HepG2 (cell line): ENCODE data around the gene ENTPD6. TPM values are rescaled to one million over a fixed set of nuclear protein-coding genes. Genes with fewer than 3 reads are reported as not detected.
A peak's percentile ranks its signal among the peaks of the same experiment; 100 is the strongest.

Experiments
- CSRNP2 ChIP-seq: sonication (generic); formaldehyde crosslinking; conservative IDR thresholded peaks from 2 replicates; pipeline ENCODE4 v1.8.0; 2022; ENCODE audit warnings: low read depth, missing genetic modification reagents
- KDM3A ChIP-seq: IDR thresholded peaks from 2 replicates; pipeline ENCODE4 v1.6.1; 2018; ENCODE audit warnings: low read depth, missing compliant biosample characterization
- KDM6A ChIP-seq: IDR thresholded peaks from 2 replicates; pipeline ENCODE4 v1.6.1; 2016; ENCODE audit warnings: low read depth
- KLF16 ChIP-seq, 2 experiments: sonication (generic) in 1 of 2; formaldehyde crosslinking in 1 of 2; IDR thresholded peaks; 2 replicates each; pipeline versions ENCODE4 v1.6.1 to v1.8.0; 2016 to 2023; ENCODE audit warnings: missing genetic modification reagents in 2 of 2, missing compliant biosample characterization in 1 of 2
- RCOR2 ChIP-seq: IDR thresholded peaks from 2 replicates; pipeline ENCODE4 v1.6.1; 2016; ENCODE audit warnings: missing biosample characterization, missing genetic modification reagents
- SNAPC2 ChIP-seq: sonication (generic); formaldehyde crosslinking; IDR thresholded peaks from 2 replicates; pipeline ENCODE4 v1.8.1; 2022; ENCODE audit warnings: mild to moderate bottlenecking, missing genetic modification reagents
- TEF ChIP-seq: sonication (generic); formaldehyde crosslinking; IDR thresholded peaks from 2 replicates; pipeline ENCODE4 v1.5.0; 2020; ENCODE audit warnings: missing genetic modification reagents
- THAP11 ChIP-seq: IDR thresholded peaks from 2 replicates; pipeline ENCODE4 v1.6.1; 2016; ENCODE audit warnings: missing biosample characterization, missing genetic modification reagents
- ZFP90 ChIP-seq: sonication (generic); formaldehyde crosslinking; IDR thresholded peaks from 2 replicates; pipeline ENCODE4 v1.8.0; 2022; ENCODE audit warnings: missing genetic modification reagents, mild to moderate bottlenecking, inconsistent platforms, borderline replicate concordance
- ZNF235 ChIP-seq: sonication (generic); formaldehyde crosslinking; IDR thresholded peaks from 2 replicates; pipeline ENCODE4 v1.8.1; 2023; ENCODE audit warnings: mild to moderate bottlenecking, missing genetic modification reagents, borderline replicate concordance
- ZNF292 ChIP-seq: sonication (generic); formaldehyde crosslinking; IDR thresholded peaks from 2 replicates; pipeline ENCODE4 v1.8.1; 2022; ENCODE audit warnings: mild to moderate bottlenecking, low read depth, missing genetic modification reagents, borderline replicate concordance
- ZNF556 ChIP-seq: sonication (generic); formaldehyde crosslinking; IDR thresholded peaks from 2 replicates; pipeline ENCODE4 v1.4.0; 2020; ENCODE audit warnings: mild to moderate bottlenecking, missing genetic modification reagents, borderline replicate concordance
- ZNF564 ChIP-seq: sonication (generic); formaldehyde crosslinking; IDR thresholded peaks from 2 replicates; pipeline ENCODE4 v1.8.1; 2023; ENCODE audit warnings: mild to moderate bottlenecking, missing genetic modification reagents
- ZNF569 ChIP-seq: sonication (generic); formaldehyde crosslinking; IDR thresholded peaks from 2 replicates; pipeline ENCODE4 v1.5.0; 2020; ENCODE audit warnings: mild to moderate bottlenecking, missing genetic modification reagents, moderate library complexity, borderline replicate concordance
- ZNF761 ChIP-seq: sonication (generic); formaldehyde crosslinking; conservative IDR thresholded peaks from 2 replicates; pipeline ENCODE4 v1.4.0; 2020; ENCODE audit warnings: mild to moderate bottlenecking, missing genetic modification reagents
- ZSCAN29 ChIP-seq: sonication (generic); formaldehyde crosslinking; conservative IDR thresholded peaks from 2 replicates; pipeline ENCODE4 v1.4.0; 2020; ENCODE audit warnings: mild to moderate bottlenecking, missing genetic modification reagents
- ZSCAN30 ChIP-seq: sonication (generic); formaldehyde crosslinking; IDR thresholded peaks from 2 replicates; pipeline ENCODE4 v1.5.0; 2020; ENCODE audit warnings: mild to moderate bottlenecking, missing genetic modification reagents
- polyA plus RNA-seq, 8 experiments: library from polyadenylated mRNA; depleted of rRNA in 3 of 8; stranded (reverse) in 7 of 8; unstranded in 1 of 8; fragments of >200 nt; fragmentation: Illumina TruSeq in 4 of 8; extraction: Trizol in 4 of 8; gene quantifications; 2 replicates each; pipeline versions ENCODE4 v1.2.1 to v1.2.3, GENCODE V29; 2011 to 2016; ENCODE audit warnings: low read depth in 4 of 8, missing spikeins in 1 of 8, mixed read lengths in 1 of 8; ENCODE audit not compliant: insufficient read depth in 1 of 8
- total RNA-seq, 5 experiments: library from RNA; depleted of rRNA; stranded (reverse); fragments of >200 nt; fragmentation: Illumina TruSeq; extraction: Trizol; gene quantifications; 2 replicates each; pipeline ENCODE4 v1.2.3, GENCODE V29; 2016; ENCODE audit warnings: low read depth in 1 of 5
- TF ChIP-seq, protein P1 (sequence below): sonication (generic); formaldehyde crosslinking; IDR thresholded peaks from 2 replicates; pipeline ENCODE4 v1.4.0; 2020; ENCODE audit warnings: mild to moderate bottlenecking, missing genetic modification reagents
- TF ChIP-seq, protein P2 (sequence below): sonication (generic); formaldehyde crosslinking; IDR thresholded peaks from 2 replicates; pipeline ENCODE4 v1.4.0; 2020; ENCODE audit warnings: mild to moderate bottlenecking, missing genetic modification reagents, borderline replicate concordance
- TF ChIP-seq, protein P3 (sequence below): sonication (generic); formaldehyde crosslinking; IDR thresholded peaks from 2 replicates; pipeline ENCODE4 v1.5.0; 2020; ENCODE audit warnings: missing genetic modification reagents

Gene ENTPD6
- total and polyA plus RNA-seq, 2 of the 13 experiments (the other 11 are each of a cell fraction or from before 2014, with no cell fraction given), result 164 to 172 TPM

- peak; percentile 53; the same call in 1 of the 2 replicates for TF ChIP-seq THAP11
- TF ChIP-seq ZNF292 (CRISPR knock-in tag), result peak; percentile 10; the same call in 1 of the 2 replicates
- TF ChIP-seq ZFP90 (CRISPR knock-in tag), result no peak
- TF ChIP-seq KDM3A (CRISPR knock-in tag), result peak; percentile 53; the same call in 1 of the 2 replicates
- TF ChIP-seq ZNF569 (CRISPR knock-in tag), result no peak
- TF ChIP-seq, protein P1, sequence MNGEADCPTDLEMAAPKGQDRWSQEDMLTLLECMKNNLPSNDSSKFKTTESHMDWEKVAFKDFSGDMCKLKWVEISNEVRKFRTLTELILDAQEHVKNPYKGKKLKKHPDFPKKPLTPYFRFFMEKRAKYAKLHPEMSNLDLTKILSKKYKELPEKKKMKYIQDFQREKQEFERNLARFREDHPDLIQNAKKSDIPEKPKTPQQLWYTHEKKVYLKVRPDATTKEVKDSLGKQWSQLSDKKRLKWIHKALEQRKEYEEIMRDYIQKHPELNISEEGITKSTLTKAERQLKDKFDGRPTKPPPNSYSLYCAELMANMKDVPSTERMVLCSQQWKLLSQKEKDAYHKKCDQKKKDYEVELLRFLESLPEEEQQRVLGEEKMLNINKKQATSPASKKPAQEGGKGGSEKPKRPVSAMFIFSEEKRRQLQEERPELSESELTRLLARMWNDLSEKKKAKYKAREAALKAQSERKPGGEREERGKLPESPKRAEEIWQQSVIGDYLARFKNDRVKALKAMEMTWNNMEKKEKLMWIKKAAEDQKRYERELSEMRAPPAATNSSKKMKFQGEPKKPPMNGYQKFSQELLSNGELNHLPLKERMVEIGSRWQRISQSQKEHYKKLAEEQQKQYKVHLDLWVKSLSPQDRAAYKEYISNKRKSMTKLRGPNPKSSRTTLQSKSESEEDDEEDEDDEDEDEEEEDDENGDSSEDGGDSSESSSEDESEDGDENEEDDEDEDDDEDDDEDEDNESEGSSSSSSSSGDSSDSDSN (CRISPR knock-in tag), result no peak
- peak; percentile 45; the same call in 1 of the 2 replicates for TF ChIP-seq ZNF556
- TF ChIP-seq, protein P2, sequence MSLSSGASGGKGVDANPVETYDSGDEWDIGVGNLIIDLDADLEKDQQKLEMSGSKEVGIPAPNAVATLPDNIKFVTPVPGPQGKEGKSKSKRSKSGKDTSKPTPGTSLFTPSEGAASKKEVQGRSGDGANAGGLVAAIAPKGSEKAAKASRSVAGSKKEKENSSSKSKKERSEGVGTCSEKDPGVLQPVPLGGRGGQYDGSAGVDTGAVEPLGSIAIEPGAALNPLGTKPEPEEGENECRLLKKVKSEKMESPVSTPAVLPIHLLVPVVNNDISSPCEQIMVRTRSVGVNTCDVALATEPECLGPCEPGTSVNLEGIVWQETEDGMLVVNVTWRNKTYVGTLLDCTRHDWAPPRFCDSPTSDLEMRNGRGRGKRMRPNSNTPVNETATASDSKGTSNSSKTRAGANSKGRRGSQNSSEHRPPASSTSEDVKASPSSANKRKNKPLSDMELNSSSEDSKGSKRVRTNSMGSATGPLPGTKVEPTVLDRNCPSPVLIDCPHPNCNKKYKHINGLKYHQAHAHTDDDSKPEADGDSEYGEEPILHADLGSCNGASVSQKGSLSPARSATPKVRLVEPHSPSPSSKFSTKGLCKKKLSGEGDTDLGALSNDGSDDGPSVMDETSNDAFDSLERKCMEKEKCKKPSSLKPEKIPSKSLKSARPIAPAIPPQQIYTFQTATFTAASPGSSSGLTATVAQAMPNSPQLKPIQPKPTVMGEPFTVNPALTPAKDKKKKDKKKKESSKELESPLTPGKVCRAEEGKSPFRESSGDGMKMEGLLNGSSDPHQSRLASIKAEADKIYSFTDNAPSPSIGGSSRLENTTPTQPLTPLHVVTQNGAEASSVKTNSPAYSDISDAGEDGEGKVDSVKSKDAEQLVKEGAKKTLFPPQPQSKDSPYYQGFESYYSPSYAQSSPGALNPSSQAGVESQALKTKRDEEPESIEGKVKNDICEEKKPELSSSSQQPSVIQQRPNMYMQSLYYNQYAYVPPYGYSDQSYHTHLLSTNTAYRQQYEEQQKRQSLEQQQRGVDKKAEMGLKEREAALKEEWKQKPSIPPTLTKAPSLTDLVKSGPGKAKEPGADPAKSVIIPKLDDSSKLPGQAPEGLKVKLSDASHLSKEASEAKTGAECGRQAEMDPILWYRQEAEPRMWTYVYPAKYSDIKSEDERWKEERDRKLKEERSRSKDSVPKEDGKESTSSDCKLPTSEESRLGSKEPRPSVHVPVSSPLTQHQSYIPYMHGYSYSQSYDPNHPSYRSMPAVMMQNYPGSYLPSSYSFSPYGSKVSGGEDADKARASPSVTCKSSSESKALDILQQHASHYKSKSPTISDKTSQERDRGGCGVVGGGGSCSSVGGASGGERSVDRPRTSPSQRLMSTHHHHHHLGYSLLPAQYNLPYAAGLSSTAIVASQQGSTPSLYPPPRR (CRISPR knock-in tag), result peak; percentile 33; the same call in 1 of the 2 replicates
- no peak for TF ChIP-seq CSRNP2 (CRISPR knock-in tag)
- TF ChIP-seq, protein P3, sequence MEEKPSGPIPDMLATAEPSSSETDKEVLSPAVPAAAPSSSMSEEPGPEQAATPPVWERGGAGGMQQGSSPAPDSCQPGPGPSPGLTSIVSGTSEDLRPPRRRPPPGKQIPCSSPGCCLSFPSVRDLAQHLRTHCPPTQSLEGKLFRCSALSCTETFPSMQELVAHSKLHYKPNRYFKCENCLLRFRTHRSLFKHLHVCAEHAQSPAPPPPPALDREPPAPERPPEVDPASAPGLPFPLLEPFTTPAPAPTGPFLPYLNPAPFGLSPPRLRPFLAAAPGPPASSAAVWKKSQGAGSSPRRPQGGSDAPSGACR, result 0 out of 2 replicates have a peak, but pooled peaks have one; percentile 70
- peak; percentile 87 for TF ChIP-seq KDM6A (CRISPR knock-in tag)
- no peak for TF ChIP-seq TEF (CRISPR knock-in tag)
- 0 out of 2 replicates have a peak, but pooled peaks have one; percentile 40 for TF ChIP-seq ZNF761 (CRISPR knock-in tag)
- TF ChIP-seq RCOR2, result peak; percentile 87
- peak in 1 of 2 experiments; percentile 42; a peak in 1 of 4 replicates for TF ChIP-seq KLF16 (CRISPR knock-in tag; IDR thresholded peaks at IDR 0.05)
- TF ChIP-seq SNAPC2 (CRISPR knock-in tag), result no peak
- no peak for TF ChIP-seq ZNF564 (CRISPR knock-in tag)
- no peak for TF ChIP-seq ZSCAN30 (CRISPR knock-in tag)
- no peak for TF ChIP-seq ZNF235 (CRISPR knock-in tag)
- TF ChIP-seq ZSCAN29, result 0 out of 2 replicates have a peak, but pooled peaks have one; percentile 71
These were observed 21.6 kb upstream of the ENTPD6 start (continued) for GRCh38 chr20:25173886-25174308.
